ENCODE results near the gene SMOC2. TPM values are rescaled to one million over a fixed set of nuclear protein-coding genes. Genes with fewer than 3 reads are reported as not detected.

The SMOC2 gene
- total RNA-seq, 1 donor from 2014 or later: not detected

DNA sequence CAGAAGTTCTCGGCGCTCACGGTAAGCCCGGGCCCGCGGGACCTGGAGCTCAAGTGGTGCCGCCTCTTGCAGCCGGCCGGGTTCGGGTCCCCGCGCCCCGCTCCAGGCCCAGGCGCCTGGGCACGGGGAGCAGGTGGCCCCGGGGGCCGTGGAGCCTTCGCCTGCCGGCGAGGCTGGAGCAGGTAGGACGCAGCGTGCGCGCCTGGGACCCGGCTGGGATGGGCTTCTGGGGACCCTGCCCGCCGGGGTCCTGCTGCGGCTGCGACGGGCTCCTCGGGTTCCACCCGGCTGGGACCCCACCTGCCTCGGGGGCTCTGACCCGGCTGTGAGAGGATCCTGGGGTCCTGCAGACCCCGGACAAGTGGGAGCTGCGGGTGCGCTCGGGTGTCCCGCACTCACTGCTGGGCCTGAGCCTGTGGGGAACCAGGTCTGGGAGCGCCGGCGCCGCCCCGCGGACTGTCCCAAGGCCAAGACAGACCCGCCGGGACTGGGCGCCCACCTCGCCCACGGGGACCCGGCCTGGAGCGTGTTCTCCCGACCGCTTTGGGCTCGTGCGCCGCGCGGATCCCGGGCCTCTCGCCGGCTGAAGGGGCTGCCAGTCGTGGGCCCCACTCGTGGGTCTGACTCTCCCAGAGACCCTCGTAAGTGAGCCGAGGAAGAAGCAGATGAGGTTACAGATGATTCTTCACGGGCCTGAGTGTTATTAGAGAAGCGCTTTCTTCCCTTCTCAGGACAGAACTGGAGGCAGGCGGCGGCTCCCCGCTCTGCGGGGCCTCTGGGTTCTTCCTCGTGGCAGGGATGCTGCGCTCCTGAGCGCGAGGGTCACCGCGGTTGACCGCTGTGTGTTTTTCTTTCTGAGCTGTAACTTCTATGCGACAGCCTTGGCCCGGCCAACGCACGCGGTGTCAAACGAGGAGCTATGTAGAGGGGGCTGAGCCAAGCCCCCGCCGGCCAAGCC lies 729 bp downstream of the SMOC2 start:
- DNase-seq (ENCODE audit: low read depth): no peak
- H3K27me3 ChIP-seq (ENCODE audit: control insufficient read depth, insufficient read depth, low read length): peaks cover 40% of the 10 kb centered on the region

DNA sequence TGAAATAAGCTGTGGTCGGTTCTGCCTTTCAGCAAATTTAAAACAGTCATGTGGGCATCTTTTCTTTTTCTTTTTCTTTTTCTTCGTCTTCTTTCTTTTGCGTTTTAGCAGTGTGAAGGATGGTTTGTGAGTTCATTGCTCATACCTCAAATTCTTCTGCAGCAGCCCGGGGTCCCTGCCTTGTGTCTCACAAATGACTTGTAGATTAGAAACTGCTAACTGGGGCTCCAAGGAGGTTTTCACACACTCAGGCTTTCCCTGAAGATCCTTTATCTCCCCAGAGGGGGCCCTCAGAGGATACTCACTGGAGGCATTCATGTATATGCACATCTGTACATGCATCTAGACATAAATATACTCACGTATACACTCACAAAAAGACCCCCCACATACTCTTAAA lies 1.7 kb downstream of the SMOC2 start:
- H3K27me3 ChIP-seq (ENCODE audit: control insufficient read depth, insufficient read depth, low read length): peaks cover 40% of the 10 kb centered on the region
- no peak for DNase-seq (ENCODE audit: low read depth)
- no peak overlapping the region for H3K4me3 ChIP-seq (ENCODE audit: low read depth, low read length)
- TF ChIP-seq, protein P1, sequence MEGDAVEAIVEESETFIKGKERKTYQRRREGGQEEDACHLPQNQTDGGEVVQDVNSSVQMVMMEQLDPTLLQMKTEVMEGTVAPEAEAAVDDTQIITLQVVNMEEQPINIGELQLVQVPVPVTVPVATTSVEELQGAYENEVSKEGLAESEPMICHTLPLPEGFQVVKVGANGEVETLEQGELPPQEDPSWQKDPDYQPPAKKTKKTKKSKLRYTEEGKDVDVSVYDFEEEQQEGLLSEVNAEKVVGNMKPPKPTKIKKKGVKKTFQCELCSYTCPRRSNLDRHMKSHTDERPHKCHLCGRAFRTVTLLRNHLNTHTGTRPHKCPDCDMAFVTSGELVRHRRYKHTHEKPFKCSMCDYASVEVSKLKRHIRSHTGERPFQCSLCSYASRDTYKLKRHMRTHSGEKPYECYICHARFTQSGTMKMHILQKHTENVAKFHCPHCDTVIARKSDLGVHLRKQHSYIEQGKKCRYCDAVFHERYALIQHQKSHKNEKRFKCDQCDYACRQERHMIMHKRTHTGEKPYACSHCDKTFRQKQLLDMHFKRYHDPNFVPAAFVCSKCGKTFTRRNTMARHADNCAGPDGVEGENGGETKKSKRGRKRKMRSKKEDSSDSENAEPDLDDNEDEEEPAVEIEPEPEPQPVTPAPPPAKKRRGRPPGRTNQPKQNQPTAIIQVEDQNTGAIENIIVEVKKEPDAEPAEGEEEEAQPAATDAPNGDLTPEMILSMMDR (IDR thresholded peaks at IDR 0.05; ENCODE audit: insufficient read depth, low read length, poor library complexity, severe bottlenecking): no peak
- no peaks in the 10 kb centered on the region for H3K36me3 ChIP-seq (ENCODE audit: control insufficient read depth, insufficient read depth, low read length)

More for the DNA sequence above, 729 bp downstream of the SMOC2 start:
- H3K4me3 ChIP-seq (ENCODE audit: low read depth, low read length): peak overlapping the region; percentile 11
- H3K36me3 ChIP-seq (ENCODE audit: control insufficient read depth, insufficient read depth, low read length): no peaks in the 10 kb centered on the region
- TF ChIP-seq, protein P1 (IDR thresholded peaks at IDR 0.05; ENCODE audit: insufficient read depth, low read length, poor library complexity, severe bottlenecking): no peak

DNA sequence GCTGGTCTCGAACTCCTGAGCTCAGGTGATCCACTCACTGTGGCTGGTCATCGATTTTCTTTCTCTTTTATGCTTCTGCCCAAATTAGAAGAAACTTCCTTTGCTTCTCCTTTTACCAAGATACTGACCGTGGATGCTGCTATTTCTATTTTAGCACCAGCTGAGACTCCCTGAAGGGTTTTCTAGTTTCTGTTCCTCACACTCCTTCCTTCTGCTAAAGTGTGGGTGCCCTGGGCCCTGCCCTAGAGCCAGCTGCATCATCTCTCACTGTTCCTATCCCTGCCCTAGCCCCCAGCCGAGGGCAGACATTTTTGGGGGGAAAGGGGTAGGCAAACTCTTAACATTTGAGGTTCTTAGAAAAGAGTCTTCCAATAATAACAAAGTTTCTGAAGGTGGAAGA lies 6.3 kb downstream of the SMOC2 start:
- Histone ChIP-seq H3K27me3 (ENCODE audit: control insufficient read depth, insufficient read depth, low read length) (peaks cover 12% of the 10 kb centered on the region), H3K36me3 (ENCODE audit: control insufficient read depth, insufficient read depth, low read length) (no peaks in the 10 kb centered on the region), H3K4me3 (ENCODE audit: low read depth, low read length) (no peak overlapping the region)
- no peak for DNase-seq (ENCODE audit: low read depth)
- TF ChIP-seq, protein P1 (IDR thresholded peaks at IDR 0.05; ENCODE audit: insufficient read depth, low read length, poor library complexity, severe bottlenecking): no peak

GRCh38 chr6:168447700-168448099 lies 6.7 kb downstream of the SMOC2 start:
- DNase-seq (ENCODE audit: low read depth): no peak
- Histone ChIP-seq H3K36me3 (ENCODE audit: control insufficient read depth, insufficient read depth, low read length) (no peaks in the 10 kb centered on the region), H3K4me3 (ENCODE audit: low read depth, low read length) (no peak overlapping the region), H3K27me3 (ENCODE audit: control insufficient read depth, insufficient read depth, low read length) (peaks cover 9% of the 10 kb centered on the region)
- TF ChIP-seq, protein P1 (IDR thresholded peaks at IDR 0.05; ENCODE audit: insufficient read depth, low read length, poor library complexity, severe bottlenecking): no peak

GRCh38 chr6:168448243-168448855 lies 7.4 kb downstream of the SMOC2 start:
- Histone ChIP-seq H3K4me3 (ENCODE audit: low read depth, low read length) (no peak overlapping the region), H3K36me3 (ENCODE audit: control insufficient read depth, insufficient read depth, low read length) (no peaks in the 10 kb centered on the region), H3K27me3 (ENCODE audit: control insufficient read depth, insufficient read depth, low read length) (peaks cover 4% of the 10 kb centered on the region)
- TF ChIP-seq, protein P1 (IDR thresholded peaks at IDR 0.05; ENCODE audit: insufficient read depth, low read length, poor library complexity, severe bottlenecking): no peak
- no peak for DNase-seq (ENCODE audit: low read depth)

Measured in kidney epithelial cell (primary cell).